ENCODE data around the gene LCN9. TPM values are rescaled to one million over a fixed set of nuclear protein-coding genes. Genes with fewer than 3 reads are reported as not detected.

LCN9 gene
- total and polyA plus RNA-seq, 2 donors from 2014 or later, result not detected

DNA sequence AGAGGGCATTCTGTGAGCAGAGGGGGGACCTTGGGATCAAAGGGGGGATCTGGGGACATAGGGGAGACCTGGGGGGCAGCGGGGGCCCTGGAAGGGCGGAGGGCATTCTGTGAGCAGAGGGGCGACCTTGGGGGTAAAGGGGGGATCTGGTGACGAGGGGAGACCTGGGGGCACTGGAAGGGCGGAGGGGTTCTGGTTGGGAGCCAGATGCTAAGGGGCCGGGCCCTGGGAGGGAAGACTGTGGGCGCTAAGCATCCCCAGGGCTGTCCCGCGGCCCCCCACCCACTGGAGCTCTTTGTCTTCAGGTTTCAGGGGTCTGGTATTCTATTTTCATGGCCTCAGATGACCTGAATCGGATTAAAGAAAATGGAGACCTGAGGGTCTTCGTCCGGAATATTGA is 748 bp downstream of the LCN9 start:
- TF ChIP-seq, protein P1, sequence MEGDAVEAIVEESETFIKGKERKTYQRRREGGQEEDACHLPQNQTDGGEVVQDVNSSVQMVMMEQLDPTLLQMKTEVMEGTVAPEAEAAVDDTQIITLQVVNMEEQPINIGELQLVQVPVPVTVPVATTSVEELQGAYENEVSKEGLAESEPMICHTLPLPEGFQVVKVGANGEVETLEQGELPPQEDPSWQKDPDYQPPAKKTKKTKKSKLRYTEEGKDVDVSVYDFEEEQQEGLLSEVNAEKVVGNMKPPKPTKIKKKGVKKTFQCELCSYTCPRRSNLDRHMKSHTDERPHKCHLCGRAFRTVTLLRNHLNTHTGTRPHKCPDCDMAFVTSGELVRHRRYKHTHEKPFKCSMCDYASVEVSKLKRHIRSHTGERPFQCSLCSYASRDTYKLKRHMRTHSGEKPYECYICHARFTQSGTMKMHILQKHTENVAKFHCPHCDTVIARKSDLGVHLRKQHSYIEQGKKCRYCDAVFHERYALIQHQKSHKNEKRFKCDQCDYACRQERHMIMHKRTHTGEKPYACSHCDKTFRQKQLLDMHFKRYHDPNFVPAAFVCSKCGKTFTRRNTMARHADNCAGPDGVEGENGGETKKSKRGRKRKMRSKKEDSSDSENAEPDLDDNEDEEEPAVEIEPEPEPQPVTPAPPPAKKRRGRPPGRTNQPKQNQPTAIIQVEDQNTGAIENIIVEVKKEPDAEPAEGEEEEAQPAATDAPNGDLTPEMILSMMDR (IDR thresholded peaks at IDR 0.05; ENCODE audit: borderline replicate concordance, extremely low read depth, insufficient read depth), result no peak
- H3K27me3 ChIP-seq (ENCODE audit: control insufficient read depth, insufficient read depth, low read length), result no peaks in the 10 kb centered on the region
- no peak overlapping the region for H3K27ac ChIP-seq (ENCODE audit: low read depth in 2 of 2, low read length in 2 of 2)
- H3K9ac ChIP-seq (ENCODE audit: low read length in 3 of 3), result no peak overlapping the region
- no peaks in the 10 kb centered on the region for H3K4me1 ChIP-seq (ENCODE audit: control insufficient read depth in 2 of 3, insufficient read depth in 2 of 3, low read depth in 1 of 3, low read length in 3 of 3)
- DNase-seq (peak in 1 of 5 donors; percentile 51), FAIRE-seq (no peak)
- intact Hi-C loops (cut with DNase I), result no loop called here
- H3K36me3 ChIP-seq (ENCODE audit: control insufficient read depth in 2 of 3, insufficient read depth in 3 of 3, low read length in 3 of 3), result no peaks in the 10 kb centered on the region
- no peak overlapping the region for H3K4me3 ChIP-seq (ENCODE audit: low read length in 3 of 3)
- H3K9me3 ChIP-seq (ENCODE audit: control insufficient read depth in 2 of 3, insufficient read depth in 1 of 3, low read length in 3 of 3), result no peaks in the 10 kb centered on the region

DNA sequence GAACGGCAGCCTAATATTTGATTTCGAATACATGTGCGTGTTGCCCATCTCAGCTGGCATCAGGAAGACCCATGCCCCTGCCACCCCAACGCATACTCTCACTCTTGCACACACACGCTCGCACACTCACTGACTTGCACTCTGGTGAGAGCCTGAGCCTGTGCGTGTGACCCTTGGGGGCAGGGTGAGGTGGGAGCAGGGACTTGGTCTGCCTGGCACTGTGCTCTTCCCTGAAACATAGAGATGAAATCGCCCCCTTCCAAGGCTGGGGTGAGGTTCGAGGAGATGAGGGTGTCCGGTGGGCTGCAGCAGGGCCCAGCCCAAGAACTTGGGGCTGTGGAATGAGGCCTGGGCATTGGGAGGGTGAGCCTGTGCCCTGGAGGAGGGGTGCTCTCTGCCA is 1.2 kb downstream of the LCN9 start:
- intact Hi-C loops (cut with DNase I), result no loop called here
- H3K4me3 ChIP-seq (ENCODE audit: low read length in 3 of 3), result no peak overlapping the region
- H3K9ac ChIP-seq (ENCODE audit: low read length in 3 of 3), result no peak overlapping the region
- TF ChIP-seq, protein P1 (IDR thresholded peaks at IDR 0.05; ENCODE audit: borderline replicate concordance, extremely low read depth, insufficient read depth), result no peak
- DNase-seq (peak in 1 of 5 donors; percentile 38), FAIRE-seq (no peak)
- H3K9me3 ChIP-seq (ENCODE audit: control insufficient read depth in 2 of 3, insufficient read depth in 1 of 3, low read length in 3 of 3), result no peaks in the 10 kb centered on the region
- H3K27ac ChIP-seq (ENCODE audit: low read depth in 2 of 2, low read length in 2 of 2), result no peak overlapping the region
- no peaks in the 10 kb centered on the region for H3K27me3 ChIP-seq (ENCODE audit: control insufficient read depth, insufficient read depth, low read length)
- no peaks in the 10 kb centered on the region for H3K36me3 ChIP-seq (ENCODE audit: control insufficient read depth in 2 of 3, insufficient read depth in 3 of 3, low read length in 3 of 3)
- no peaks in the 10 kb centered on the region for H3K4me1 ChIP-seq (ENCODE audit: control insufficient read depth in 2 of 3, insufficient read depth in 2 of 3, low read depth in 1 of 3, low read length in 3 of 3)

- TF ChIP-seq, protein P1 (IDR thresholded peaks at IDR 0.05; ENCODE audit: borderline replicate concordance, extremely low read depth, insufficient read depth), result no peak
- H3K4me1 ChIP-seq (ENCODE audit: control insufficient read depth in 2 of 3, insufficient read depth in 2 of 3, low read depth in 1 of 3, low read length in 3 of 3), result no peaks in the 10 kb centered on the region
- DNase-seq, result peak in 1 of 5 donors; percentile 57
- H3K4me3 ChIP-seq (ENCODE audit: low read length in 3 of 3), result no peak overlapping the region
- H3K36me3 ChIP-seq (ENCODE audit: control insufficient read depth in 2 of 3, insufficient read depth in 3 of 3, low read length in 3 of 3), result no peaks in the 10 kb centered on the region
- H3K9ac ChIP-seq (ENCODE audit: low read length in 3 of 3), result no peak overlapping the region
- H3K27ac ChIP-seq (ENCODE audit: low read depth in 2 of 2, low read length in 2 of 2), result no peak overlapping the region
- intact Hi-C loops (cut with DNase I), result no loop called here
- no peaks in the 10 kb centered on the region for H3K9me3 ChIP-seq (ENCODE audit: control insufficient read depth in 2 of 3, insufficient read depth in 1 of 3, low read length in 3 of 3)
- no peak for FAIRE-seq
- H3K27me3 ChIP-seq (ENCODE audit: control insufficient read depth, insufficient read depth, low read length), result no peaks in the 10 kb centered on the region
Observed at GRCh38 chr9:135664801-135665794, 2.0 kb downstream of the LCN9 start.
